RPMI8226 (cell line): ENCODE measurements around the gene SYNDIG1.

ENCODE experiments used
- DNase-seq: peaks from one replicate; pipeline ENCODE4 v3.0.0-alpha.2; 2015

SYNDIG1 gene

DNA sequence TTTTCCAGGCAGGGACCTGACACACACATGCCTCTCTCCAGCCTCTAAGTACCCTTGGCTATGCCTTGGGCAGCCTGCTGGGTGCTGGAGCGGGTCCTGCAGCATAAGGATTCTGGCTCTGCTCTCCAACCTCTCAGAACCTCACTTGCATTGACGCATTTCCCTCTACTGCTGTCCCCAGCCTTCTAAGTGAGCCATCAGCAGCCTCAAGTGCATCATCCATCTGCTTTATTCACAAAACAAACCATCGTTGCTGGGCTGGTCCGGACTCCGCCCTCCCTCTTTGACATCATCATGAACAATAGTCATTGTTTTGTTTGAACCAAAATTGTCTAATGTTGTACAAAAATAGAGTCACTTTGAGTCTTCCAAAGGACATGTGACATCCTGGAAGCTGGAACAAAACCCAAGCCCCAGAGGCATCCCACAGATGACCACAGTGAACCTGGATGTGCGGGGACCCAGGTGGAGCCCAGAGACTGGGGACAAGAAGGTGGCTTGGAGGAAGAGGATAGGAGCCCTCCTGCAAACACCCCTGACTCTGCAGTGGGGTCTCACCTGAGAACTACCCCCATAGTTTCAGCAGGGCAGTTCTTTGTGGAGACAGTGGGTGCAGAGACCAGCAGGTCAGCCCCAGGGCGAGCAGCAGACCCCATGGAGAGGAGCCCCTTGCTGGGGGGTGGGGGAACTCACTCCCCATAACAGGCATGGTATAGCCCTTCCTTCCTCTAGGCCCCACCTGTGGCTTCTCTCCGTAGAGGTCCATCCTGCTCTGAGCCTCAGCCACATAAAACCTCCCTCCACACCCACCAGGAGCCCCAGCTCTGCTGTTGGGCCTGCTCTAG, 230.1 kb downstream of the SYNDIG1 start:
- no peak for DNase-seq

GRCh38 chr20:24700166-24700860, 230.9 kb downstream of the SYNDIG1 start:
- no peak for DNase-seq

DNA sequence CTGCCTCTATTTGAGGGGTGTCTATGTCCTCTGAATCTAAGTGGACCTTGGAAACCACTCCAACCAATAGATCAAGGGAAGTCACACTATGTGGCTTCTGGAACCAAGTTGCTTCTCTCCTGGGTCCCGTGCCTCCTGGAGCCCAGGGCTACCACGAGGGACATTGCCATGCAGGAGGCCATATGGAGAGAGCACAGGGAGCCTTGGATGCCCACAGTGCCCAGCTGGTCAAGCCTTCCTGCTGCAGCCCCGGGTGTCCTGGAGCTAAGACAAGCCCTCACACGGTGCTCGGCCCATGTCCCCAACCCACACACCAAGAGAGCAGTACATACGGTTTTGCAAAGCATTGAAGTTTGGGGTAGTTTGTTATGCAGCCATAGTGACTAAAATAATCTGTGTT, 231.6 kb downstream of the SYNDIG1 start:
- DNase-seq = no peak

GRCh38 chr20:24701668-24702067, 232.2 kb downstream of the SYNDIG1 start:
- DNase-seq = no peak

GRCh38 chr20:24702501-24703283, 233.3 kb downstream of the SYNDIG1 start:
- no peak for DNase-seq

DNA sequence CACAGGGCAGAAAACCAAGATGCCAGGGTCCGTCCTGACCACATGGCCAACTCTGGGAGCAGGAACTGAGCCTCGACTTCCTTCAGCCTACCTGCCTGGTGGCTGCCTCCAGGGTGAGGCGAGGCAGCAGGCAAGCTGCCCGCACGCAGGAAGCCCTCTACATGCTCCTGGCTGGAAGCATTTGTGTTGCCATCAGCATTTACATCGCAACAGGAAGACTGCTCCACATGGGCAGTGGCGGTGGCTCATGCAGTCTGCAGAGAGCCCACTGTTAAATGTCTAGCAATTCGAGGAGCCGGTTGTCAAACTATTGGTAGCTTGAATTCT, 233.8 kb downstream of the SYNDIG1 start:
- no peak for DNase-seq

- no peak for DNase-seq
Measured at GRCh38 chr20:24704899-24705298, 235.5 kb downstream of the SYNDIG1 start.

DNA sequence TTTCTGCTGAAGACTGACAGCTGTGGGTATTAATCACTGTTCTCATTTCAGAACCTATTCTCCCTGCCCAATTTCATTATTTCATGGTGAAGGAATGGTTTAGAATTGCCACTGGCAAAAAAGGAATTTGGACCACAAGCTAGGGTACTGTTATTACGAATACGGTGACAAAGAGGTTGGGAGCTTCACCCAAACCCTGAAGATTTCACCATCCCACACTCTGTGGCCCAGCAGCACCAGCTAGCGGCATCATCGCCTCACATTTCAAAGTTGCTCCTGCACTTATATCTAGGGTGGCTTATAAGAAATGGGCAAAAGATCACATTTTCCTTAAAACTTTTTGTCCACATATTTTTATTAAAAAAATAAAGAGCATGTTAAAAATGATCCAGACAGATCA, 236.1 kb downstream of the SYNDIG1 start:
- DNase-seq = no peak

- DNase-seq = no peak
Measured at GRCh38 chr20:24708411-24709295, 239.2 kb downstream of the SYNDIG1 start.
